ENCODE results near the gene MAD2L1.
"Not testable (repeated sequence)": the region's sequence is repeated elsewhere in the genome, so short reads cannot be mapped to it uniquely, and the experiment has no call there.

Gene MAD2L1
- total RNA-seq, result 6.2 to 10.9 (median 6.7) reads per million in 4 donors

GRCh38 chr4:120066517-120067340 lies at the start of gene MAD2L1:
TSS of gene MAD2L1 (minus strand) at chr4:120066848. CDS start at chr4:120066734, 114 bp downstream.
- DNase-seq, result peak; percentile 98 to 99 (median 98)

DNA sequence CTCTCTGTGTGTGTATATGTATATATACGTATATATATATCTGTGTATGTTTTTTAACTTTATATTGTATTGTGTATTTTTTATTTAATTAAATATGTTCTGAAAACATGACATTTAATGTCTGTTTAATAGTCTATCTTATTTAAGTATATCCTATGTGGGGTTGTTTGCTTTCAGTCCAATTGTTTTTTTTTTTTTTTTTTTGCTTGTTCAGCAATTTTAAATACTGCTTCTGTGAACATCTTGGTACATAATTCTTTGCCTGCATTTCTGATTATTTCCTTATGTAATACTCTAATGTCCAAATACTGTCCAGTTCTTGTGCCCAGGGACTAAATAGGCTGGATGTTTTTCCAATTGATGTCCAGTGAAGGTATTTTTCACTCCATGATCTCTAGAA lies 45.1 kb upstream of the MAD2L1 start:
- DNase-seq, result no peak

DNA sequence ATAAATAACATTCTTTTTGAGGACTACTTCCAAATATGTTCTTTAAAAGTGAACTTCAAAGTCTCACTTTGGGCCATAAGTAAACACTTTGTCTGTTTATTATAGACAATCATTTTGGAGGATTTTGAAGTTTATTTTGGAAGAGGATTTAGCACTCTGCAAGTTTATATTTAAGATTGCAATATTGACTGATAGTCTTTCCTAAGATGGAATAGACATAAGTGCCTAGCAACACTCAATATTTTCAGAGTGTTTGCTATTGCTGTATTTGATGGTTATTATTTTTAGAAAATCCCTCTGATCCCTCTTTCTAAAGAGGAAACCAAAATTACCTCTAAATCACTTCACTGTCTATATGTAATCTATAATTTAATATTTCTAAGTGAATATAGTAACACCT lies 42.8 kb upstream of the MAD2L1 start:
- DNase-seq, result no peak

DNA sequence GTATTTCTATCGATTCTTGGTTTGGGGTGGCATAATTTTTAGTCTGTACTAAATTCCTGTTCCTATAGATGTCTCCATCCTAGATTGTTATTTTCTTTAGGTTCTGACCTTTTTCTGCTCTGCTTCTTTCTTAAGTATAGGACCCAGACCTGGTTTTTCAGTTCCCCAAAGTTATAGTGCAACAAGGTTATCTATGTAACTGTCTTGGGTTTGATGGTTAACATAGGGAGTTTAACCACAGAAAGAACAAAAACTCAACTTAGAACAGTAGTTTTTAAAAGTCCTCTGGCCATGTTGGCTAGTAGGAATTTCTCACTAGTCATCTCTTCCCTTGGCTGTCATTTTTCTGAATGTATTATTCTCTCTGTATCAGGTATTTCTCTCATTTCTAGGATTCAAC lies 38.8 kb upstream of the MAD2L1 start:
- DNase-seq, result no peak

GRCh38 chr4:120096508-120097297 lies 30.1 kb upstream of the MAD2L1 start:
- DNase-seq, result no peak

DNA sequence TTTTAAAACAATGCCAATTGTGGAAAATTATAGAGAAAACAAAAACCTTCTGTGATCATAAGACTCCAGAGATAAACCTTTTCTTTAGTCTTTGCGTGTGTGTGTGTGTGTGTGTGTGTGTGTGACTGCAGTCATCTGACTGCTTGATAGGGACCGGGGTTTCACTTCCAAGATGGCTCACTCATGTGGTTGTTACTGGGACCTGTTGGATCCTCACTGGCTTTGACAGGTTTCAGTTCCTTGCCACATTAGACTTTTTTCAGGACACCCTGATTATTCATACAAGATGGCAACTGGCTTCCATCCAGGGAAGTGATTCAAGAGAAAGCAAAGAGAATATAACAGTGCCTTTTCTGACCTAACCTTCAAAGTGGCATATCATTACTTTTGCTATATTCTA lies 21.9 kb upstream of the MAD2L1 start:
- DNase-seq, result no peak

DNA sequence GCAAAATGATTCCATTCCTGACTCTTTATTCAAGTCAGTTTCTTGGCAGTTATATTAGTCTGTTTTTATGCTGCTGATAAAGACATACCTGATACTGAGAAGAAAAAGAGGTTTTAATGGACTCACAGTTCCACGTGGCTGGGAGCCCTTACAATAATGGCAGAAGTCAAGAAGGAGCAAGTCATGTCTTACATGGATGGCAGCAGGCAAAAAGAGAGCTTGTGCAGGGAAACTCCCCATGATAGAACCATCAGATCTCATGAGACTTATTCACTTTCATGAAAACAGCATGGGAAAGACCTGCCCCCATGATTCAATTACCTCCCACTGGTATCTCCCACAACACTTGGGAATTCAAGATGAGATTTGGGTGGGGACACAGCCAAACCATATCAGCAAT lies 21.4 kb upstream of the MAD2L1 start:
- DNase-seq, result not testable (repeated sequence)

DNA sequence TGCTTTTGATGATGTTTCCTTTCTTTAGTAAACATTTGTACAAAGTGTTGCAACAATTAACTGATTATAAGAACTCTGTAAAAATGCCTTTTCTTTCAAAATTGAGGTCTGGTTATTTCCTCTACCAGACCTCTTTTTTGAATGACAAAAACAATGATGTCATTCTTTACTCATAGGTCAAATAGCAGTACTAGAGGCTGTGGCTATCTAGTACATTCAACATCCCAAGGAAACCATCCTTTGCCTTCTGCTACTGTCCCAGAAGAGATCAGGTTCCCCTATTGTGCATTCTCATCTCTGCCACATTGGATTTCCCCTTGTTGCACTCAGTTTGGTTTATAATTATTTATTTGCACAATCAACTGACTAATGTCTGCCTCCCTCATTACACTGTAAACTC lies 19.1 kb upstream of the MAD2L1 start:
- DNase-seq, result no peak

- no peak for DNase-seq
Measured at GRCh38 chr4:120084327-120084726, 17.7 kb upstream of the MAD2L1 start.

- no peak for DNase-seq
Measured at GRCh38 chr4:120083152-120083551, 16.5 kb upstream of the MAD2L1 start.

- no peak for DNase-seq
Measured at GRCh38 chr4:120082251-120082650, 15.6 kb upstream of the MAD2L1 start.

DNA sequence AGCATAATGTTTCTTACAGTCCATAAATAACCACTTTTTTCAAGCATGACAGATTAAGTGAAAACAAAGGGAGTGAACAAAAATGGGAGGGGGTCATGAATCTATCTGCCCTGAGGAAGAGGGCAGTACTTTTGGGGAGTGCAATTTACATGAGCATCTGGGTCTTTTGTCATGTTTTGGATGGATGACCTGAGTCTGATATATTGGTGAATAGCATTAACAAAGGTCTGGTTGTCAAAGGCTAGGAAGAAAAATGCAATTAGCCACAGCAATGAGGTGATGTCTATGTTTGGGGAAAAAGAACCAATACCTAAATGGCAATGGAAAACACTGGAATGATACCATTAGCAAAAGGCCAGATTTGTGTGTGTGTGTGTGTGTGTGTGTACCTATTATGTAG lies 15.1 kb upstream of the MAD2L1 start:
- no peak for DNase-seq

GRCh38 chr4:120080533-120080932 lies 13.9 kb upstream of the MAD2L1 start:
- DNase-seq, result no peak

GRCh38 chr4:120079839-120080520 lies 13.3 kb upstream of the MAD2L1 start:
- DNase-seq, result no peak

DNA sequence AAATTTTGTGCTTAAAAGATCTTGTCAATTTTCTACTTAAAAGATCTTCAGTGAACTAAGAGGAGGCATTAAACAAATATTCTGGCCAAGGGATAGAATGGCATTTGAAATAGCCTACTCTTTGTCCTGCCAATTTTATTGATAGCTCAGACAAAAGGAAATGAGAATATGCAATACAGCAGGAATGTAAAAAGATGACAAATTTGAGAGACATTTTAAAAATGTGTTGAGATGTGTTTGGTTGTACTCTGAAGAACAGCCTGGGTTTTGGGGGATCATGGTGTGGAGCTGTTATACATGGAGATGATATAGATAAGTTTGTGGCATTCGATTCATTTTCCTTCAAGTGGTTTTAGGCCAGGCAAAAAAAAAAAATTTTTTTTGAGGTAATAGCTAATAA lies 11.6 kb upstream of the MAD2L1 start:
- DNase-seq, result no peak

GRCh38 chr4:120071192-120071795 lies 4.6 kb upstream of the MAD2L1 start:
- peak in 4 of 5 donors; percentile 35 to 59 (median 43) for DNase-seq

- no peak for DNase-seq
Measured at GRCh38 chr4:120070196-120070595, 3.5 kb upstream of the MAD2L1 start.

DNA sequence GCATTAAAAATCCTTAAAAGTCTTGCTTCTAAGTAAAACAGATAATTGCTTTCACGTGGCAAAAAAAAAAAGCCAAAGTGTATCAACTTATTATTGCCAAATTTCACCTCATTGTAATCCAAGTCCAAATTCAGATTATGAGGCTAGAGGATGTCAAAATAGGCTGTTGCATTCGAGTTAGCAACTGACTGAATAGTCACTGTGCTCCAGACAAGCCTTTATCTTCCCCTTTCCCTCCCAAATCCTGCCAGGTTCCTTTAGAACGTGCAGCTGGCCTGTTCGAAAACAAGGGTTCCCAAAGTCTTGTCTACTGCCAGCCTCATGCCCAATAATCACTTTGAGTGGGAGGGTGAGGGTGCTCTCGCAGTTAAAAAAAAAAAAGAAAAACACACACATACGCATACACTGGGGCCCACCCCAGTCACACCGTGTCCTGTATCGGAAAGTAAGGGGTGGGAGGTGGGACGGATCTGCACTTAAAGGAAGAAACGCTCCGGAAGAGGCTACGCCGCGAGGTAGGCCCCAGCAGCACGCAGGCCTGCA lies 603 bp downstream of the MAD2L1 start:
- DNase-seq, result peak in 1 of 5 donors; percentile 17

DNA sequence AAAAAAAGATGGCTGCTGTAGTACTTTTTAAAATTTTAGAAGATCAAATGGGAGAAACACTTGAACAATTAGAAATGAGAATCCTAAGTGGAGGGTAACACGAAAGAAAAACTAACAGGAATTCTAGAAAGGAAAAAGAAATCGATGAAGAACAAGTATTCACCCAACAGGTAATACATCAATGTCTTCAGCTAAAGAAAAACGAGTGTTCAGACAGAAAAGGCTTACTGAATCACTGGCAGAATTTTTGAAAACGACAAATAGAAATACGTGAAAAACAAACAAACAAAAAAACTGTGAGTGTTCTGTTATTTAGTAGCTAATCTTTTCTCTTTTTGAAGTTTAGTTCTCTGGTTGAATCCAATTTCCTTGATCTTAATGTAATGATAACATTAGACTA lies 1.8 kb downstream of the MAD2L1 start:
- no peak for DNase-seq

- DNase-seq, result not testable (repeated sequence)
Measured at GRCh38 chr4:120063711-120064110, 2.9 kb downstream of the MAD2L1 start.

DNA sequence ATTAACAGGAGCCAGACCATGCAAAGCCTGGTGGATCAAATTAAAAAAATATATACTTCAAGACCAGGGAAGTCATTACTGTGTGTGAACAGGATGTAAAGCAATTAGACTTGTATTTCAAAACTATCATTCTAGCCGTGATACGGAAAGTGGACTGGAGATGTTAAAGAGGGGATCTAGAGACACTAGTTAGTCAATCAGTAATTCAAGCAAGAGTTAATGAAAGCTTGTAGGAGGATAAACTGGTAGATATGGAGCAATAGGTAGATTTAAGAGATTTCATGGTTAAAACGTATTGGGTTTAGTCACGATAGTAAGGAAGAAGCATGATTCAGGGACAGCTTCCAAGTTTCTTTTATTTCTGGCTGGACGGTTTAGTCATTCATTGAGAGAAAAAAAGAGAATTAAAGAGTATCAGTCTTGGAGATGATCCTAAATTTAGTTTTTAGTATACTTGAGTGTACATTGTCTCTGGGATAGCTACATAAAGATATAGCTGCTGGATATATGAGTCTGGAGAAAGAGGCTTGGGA lies 3.9 kb downstream of the MAD2L1 start:
- no peak for DNase-seq

DNA sequence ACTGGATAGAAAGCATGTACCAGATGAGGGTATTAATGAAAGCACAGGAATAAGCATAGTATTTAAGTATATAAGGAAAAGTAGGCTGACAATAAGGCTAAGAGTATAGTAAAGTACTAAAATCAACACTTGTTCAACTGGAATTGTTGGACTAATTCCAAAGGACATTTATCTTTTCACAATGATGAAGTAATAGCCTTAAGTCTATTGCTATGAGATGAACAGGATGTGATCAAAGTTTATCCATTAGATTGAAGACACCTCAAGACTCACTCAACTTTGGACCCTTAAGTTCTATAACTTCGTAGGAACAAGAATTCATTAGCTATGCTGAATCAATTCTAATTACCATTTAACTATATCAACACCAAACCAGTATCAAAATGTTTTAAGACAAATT lies 7.6 kb downstream of the MAD2L1 start:
- no peak for DNase-seq

Measured in T-helper 1 cell (primary cell).